ENCODE data around the gene PHF21A.
A peak's percentile ranks its signal among the peaks of the same experiment; 100 is the strongest.

The PHF21A gene

GRCh38 chr11:45899448-45900174 is 221.6 kb downstream of the PHF21A start:
- ATAC-seq (peak; percentile 81), DNase-seq (peak; percentile 73 to 81)
- Mint-ChIP-seq H3K27me3 (peaks cover 62% of the 10 kb centered on the region), H3K4me3 (peak overlapping the region; percentile 72 to 79), H3K27ac (peak overlapping the region in 1 of 2 donors; percentile 61), H3K9me3 (no peaks in the 10 kb centered on the region), H3K4me1 (peaks cover 23% of the 10 kb centered on the region)

GRCh38 chr11:45899086-45899447 is 222.2 kb downstream of the PHF21A start:
- DNase-seq = no peak
- Mint-ChIP-seq H3K4me3 (peak overlapping the region; percentile 72 to 79), H3K9me3 (no peaks in the 10 kb centered on the region), H3K27ac (peak overlapping the region in 1 of 2 donors; percentile 8), H3K27me3 (peaks cover 68% of the 10 kb centered on the region), H3K4me1 (peaks cover 23% of the 10 kb centered on the region)
- ATAC-seq = no peak

- ATAC-seq (no peak), DNase-seq (no peak)
- peaks cover 76% of the 10 kb centered on the region for H3K27me3 Mint-ChIP-seq
- H3K9me3 Mint-ChIP-seq = no peaks in the 10 kb centered on the region
- peaks cover 23% of the 10 kb centered on the region for H3K4me1 Mint-ChIP-seq
- no peak overlapping the region for H3K4me3 Mint-ChIP-seq
- no peak overlapping the region for H3K27ac Mint-ChIP-seq
Measured at GRCh38 chr11:45897556-45897955, 223.7 kb downstream of the PHF21A start.

GRCh38 chr11:45896422-45896984 is 224.8 kb downstream of the PHF21A start:
- H3K27me3 Mint-ChIP-seq = peaks cover 80% of the 10 kb centered on the region
- no peak overlapping the region for H3K27ac Mint-ChIP-seq
- no peak overlapping the region for H3K4me3 Mint-ChIP-seq
- ATAC-seq (no peak), DNase-seq (no peak)
- H3K4me1 Mint-ChIP-seq = peaks cover 23% of the 10 kb centered on the region
- no peaks in the 10 kb centered on the region for H3K9me3 Mint-ChIP-seq

- Mint-ChIP-seq H3K27me3 (peaks cover 72% of the 10 kb centered on the region), H3K9me3 (no peaks in the 10 kb centered on the region), H3K27ac (no peak overlapping the region), H3K4me1 (peaks cover 21% of the 10 kb centered on the region), H3K4me3 (no peak overlapping the region)
- no peak for DNase-seq
- ATAC-seq = no peak
Measured at GRCh38 chr11:45895553-45896259, 225.5 kb downstream of the PHF21A start.

GRCh38 chr11:45894555-45895247 is 226.6 kb downstream of the PHF21A start:
- Mint-ChIP-seq H3K27ac (no peak overlapping the region), H3K4me1 (peaks cover 17% of the 10 kb centered on the region), H3K4me3 (no peak overlapping the region), H3K9me3 (no peaks in the 10 kb centered on the region), H3K27me3 (peaks cover 65% of the 10 kb centered on the region)
- DNase-seq (no peak), ATAC-seq (no peak)

- no peak for DNase-seq
- Mint-ChIP-seq H3K9me3 (no peaks in the 10 kb centered on the region), H3K4me1 (peaks cover 2% of the 10 kb centered on the region), H3K27me3 (peaks cover 52% of the 10 kb centered on the region), H3K27ac (no peak overlapping the region), H3K4me3 (no peak overlapping the region)
- no peak for ATAC-seq
Measured at GRCh38 chr11:45892856-45893255, 228.4 kb downstream of the PHF21A start.

- no peak for ATAC-seq
Measured at GRCh38 chr11:45890886-45891550, 230.2 kb downstream of the PHF21A start.

GRCh38 chr11:45889966-45890365 is 231.3 kb downstream of the PHF21A start:
- peaks cover 5% of the 10 kb centered on the region for H3K4me1 Mint-ChIP-seq
- H3K27ac Mint-ChIP-seq = peak overlapping the region in 1 of 2 donors; percentile 66
- H3K9me3 Mint-ChIP-seq = no peaks in the 10 kb centered on the region
- H3K4me3 Mint-ChIP-seq = no peak overlapping the region
- DNase-seq (no peak), ATAC-seq (no peak)
- H3K27me3 Mint-ChIP-seq = peaks cover 45% of the 10 kb centered on the region

More at GRCh38 chr11:45890886-45891550, 230.2 kb downstream of the PHF21A start:
- H3K27ac Mint-ChIP-seq = no peak overlapping the region
- H3K4me3 Mint-ChIP-seq = no peak overlapping the region
- DNase-seq = no peak
- H3K4me1 Mint-ChIP-seq = no peaks in the 10 kb centered on the region
- H3K27me3 Mint-ChIP-seq = peaks cover 50% of the 10 kb centered on the region
- no peaks in the 10 kb centered on the region for H3K9me3 Mint-ChIP-seq

- Mint-ChIP-seq H3K4me3 (no peak overlapping the region), H3K27me3 (peaks cover 45% of the 10 kb centered on the region), H3K27ac (peak overlapping the region in 1 of 2 donors; percentile 66), H3K9me3 (no peaks in the 10 kb centered on the region), H3K4me1 (peaks cover 8% of the 10 kb centered on the region)
- no peak for DNase-seq
- ATAC-seq = no peak
Measured at GRCh38 chr11:45889555-45889954, 231.7 kb downstream of the PHF21A start.

GRCh38 chr11:45887587-45887986 is 233.7 kb downstream of the PHF21A start:
- ATAC-seq (no peak), DNase-seq (no peak)
- Mint-ChIP-seq H3K4me3 (no peak overlapping the region), H3K4me1 (peaks cover 12% of the 10 kb centered on the region), H3K27ac (no peak overlapping the region), H3K27me3 (peaks cover 41% of the 10 kb centered on the region), H3K9me3 (no peaks in the 10 kb centered on the region)

GRCh38 chr11:45886816-45887520 is 234.3 kb downstream of the PHF21A start:
- Mint-ChIP-seq H3K27me3 (peaks cover 35% of the 10 kb centered on the region), H3K27ac (no peak overlapping the region), H3K4me3 (no peak overlapping the region)

GRCh38 chr11:45885921-45886721 is 235.1 kb downstream of the PHF21A start:
- peaks cover 34% of the 10 kb centered on the region for H3K27me3 Mint-ChIP-seq
- peak overlapping the region; percentile 10 to 12 for H3K4me3 Mint-ChIP-seq

More at GRCh38 chr11:45886816-45887520, 234.3 kb downstream of the PHF21A start:
- Mint-ChIP-seq H3K9me3 (no peaks in the 10 kb centered on the region), H3K4me1 (peaks cover 12% of the 10 kb centered on the region)
- ATAC-seq (no peak), DNase-seq (no peak)

More at GRCh38 chr11:45885921-45886721, 235.1 kb downstream of the PHF21A start:
- ATAC-seq = no peak
- Mint-ChIP-seq H3K27ac (no peak overlapping the region), H3K4me1 (peaks cover 12% of the 10 kb centered on the region), H3K9me3 (no peaks in the 10 kb centered on the region)
- no peak for DNase-seq
